DOHH2 (cell line): Measurements from ENCODE around the gene HIBCH.

Source experiments
- CTCF ChIP-seq: fragments of 200-600 bp; sonication (generic); IDR thresholded peaks from one replicate; pipeline ENCODE4 v1.5.1; 2014; ENCODE audit warnings: antibody characterized with exemption, mild to moderate bottlenecking, low read depth, low read length; ENCODE audit not compliant: poor library complexity, severe bottlenecking
- EZH2phosphoT487 ChIP-seq: fragments of 200-600 bp; sonication (generic); IDR thresholded peaks from 2 replicates; pipeline ENCODE4 v1.6.1; 2017; ENCODE audit warnings: borderline replicate concordance, mild to moderate bottlenecking, antibody characterized with exemption, low read length, moderate library complexity, mixed read lengths

DNA sequence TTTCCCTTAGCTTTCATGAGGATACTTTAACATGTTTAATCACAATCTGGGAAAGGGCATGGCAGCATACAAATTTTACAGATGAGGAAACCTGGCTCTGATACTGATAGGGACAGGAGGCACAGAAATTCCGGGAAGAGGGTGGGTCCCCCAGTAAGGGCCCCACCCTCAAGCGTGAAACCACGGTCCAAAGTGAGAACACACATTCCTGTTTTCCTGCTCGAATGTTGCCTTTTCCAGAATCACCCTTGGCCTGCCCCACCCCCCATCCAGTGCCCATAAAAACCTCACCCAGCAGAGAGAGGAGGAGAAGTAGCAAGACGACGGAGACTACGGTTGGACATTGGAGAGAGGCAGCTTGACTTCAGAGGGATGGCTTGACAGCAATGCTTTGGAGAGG lies 98.2 kb downstream of the HIBCH start:
- TF ChIP-seq CTCF (no peak), EZH2phosphoT487 (no peak)
